GM12873 (cell line): ENCODE results near the gene LIPC.

Source experiments
- CTCF ChIP-seq: IDR thresholded peaks from 2 replicates; pipeline ENCODE4 v1.5.1; 2012; ENCODE audit warnings: low read depth, mild to moderate bottlenecking, moderate library complexity, low read length, control low read depth; ENCODE audit not compliant: insufficient read depth; ENCODE audit errors: missing control alignments

LIPC gene

DNA sequence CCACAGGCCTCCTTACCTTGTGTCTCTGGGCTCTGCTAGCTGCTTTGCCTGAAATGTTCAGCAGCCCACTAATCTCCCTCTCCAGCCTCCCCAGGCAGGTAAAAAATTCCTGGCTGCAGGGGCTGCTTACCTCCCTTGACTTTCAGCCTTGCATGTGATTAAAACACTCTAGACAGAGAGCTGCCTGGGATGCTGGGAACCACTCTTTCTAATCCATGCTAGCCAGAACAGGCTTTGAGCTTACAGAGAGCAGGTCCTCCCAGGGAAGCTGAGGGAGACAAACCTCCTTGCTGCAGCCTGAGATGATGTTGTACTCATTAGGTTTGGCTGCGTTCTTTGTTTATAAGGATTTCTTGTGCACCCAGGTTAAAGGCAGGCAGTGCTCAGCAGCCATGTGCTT is 33.7 kb upstream of the LIPC start:
- no peak for TF ChIP-seq CTCF

DNA sequence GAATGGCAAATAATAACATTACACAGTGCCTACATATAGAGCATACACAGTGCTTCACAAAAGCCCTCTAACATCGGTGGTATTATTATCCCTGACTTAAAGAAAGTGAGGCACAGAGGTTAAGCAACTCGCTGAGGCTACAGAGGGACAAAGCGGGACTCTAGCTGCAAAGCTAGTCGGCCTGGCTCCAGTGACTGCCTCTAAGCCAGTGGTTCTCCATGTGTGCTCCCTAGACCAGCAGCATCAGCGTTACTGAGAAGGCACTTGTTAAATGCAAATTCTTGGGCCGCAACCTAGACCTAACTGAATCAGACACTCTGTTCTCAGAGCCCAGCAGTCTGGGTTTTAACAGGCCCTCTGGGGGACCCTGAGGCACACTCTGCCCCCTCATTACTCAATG is 33.1 kb upstream of the LIPC start:
- TF ChIP-seq CTCF: no peak

DNA sequence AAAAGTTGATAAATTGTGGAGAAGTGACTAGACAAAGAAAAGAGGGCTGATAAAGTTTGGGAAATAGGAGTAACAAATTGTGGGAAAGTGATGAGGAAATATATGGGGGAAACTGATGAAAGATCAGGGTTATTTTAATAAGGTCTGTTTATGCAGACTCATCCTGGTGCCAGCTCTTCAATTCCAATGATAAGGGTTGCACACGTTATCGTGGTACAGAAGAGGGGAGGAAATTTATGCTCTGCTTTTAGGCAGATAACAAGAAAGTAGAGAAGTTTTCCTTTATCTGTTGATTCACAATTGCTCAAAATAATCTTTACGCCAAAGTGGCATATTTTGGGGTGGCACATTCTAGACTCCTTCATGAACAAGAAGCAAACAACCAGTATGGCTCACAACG is 32.1 kb upstream of the LIPC start:
- TF ChIP-seq CTCF: no peak

GRCh38 chr15:58401276-58401675 is 30.5 kb upstream of the LIPC start:
- TF ChIP-seq CTCF: no peak

GRCh38 chr15:58401991-58402649 is 29.7 kb upstream of the LIPC start:
- TF ChIP-seq CTCF: no peak

- no peak for TF ChIP-seq CTCF
These were observed 28.2 kb upstream of the LIPC start for GRCh38 chr15:58403581-58403980.

- TF ChIP-seq CTCF: no peak
These were observed 27.8 kb upstream of the LIPC start for GRCh38 chr15:58404020-58404419.
